ENCODE data around the gene SSBP2.

DNA sequence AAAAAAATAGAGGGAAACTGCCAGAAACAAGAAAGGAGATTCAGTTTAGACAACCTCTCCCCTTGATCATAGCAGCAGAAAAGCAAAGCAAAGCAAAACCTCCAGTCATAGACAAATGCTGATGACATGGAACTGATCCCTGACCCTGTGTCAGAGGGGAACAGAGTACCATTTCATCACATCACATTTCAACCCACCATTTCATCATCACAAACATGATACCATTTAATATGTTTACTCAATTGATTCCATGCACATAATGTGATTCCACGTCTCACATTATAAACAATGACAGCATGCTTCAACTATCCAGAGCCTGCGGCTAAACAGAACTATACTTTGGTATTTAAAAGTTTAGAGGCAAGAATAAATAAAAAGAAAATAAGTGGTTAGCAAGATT lies 328.2 kb downstream of the SSBP2 start:
- TF ChIP-seq, protein P1, sequence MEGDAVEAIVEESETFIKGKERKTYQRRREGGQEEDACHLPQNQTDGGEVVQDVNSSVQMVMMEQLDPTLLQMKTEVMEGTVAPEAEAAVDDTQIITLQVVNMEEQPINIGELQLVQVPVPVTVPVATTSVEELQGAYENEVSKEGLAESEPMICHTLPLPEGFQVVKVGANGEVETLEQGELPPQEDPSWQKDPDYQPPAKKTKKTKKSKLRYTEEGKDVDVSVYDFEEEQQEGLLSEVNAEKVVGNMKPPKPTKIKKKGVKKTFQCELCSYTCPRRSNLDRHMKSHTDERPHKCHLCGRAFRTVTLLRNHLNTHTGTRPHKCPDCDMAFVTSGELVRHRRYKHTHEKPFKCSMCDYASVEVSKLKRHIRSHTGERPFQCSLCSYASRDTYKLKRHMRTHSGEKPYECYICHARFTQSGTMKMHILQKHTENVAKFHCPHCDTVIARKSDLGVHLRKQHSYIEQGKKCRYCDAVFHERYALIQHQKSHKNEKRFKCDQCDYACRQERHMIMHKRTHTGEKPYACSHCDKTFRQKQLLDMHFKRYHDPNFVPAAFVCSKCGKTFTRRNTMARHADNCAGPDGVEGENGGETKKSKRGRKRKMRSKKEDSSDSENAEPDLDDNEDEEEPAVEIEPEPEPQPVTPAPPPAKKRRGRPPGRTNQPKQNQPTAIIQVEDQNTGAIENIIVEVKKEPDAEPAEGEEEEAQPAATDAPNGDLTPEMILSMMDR (IDR thresholded peaks at IDR 0.05) = no peak
- no peak for TF ChIP-seq POLR2A (IDR thresholded peaks at IDR 0.05)
- no peak for TF ChIP-seq EP300 (IDR thresholded peaks at IDR 0.05)

Data from suprapubic skin (tissue), 3 donors.